ENCODE results near the gene GSS.

GRCh38 chr20:34880215-34880850, 75.3 kb downstream of the GSS start:
- TF ChIP-seq CTCF (conservative IDR thresholded peaks at IDR 0.05) = no peak
- TF ChIP-seq EZH2 (IDR thresholded peaks at IDR 0.05; ENCODE audit: low read depth) = no peak
